Heart left ventricle (tissue), 13 donors: ENCODE data around the gene ZNF219.

ENCODE experiments used
- CTCF ChIP-seq, 12 donors: fragments of 200-600 bp; sonication (generic) in 4 of 12; IDR thresholded peaks; one replicate each; pipeline versions ENCODE4 v1.5.0 to v1.8.0; 2018 to 2022; ENCODE audit warnings: antibody characterized with exemption in 12 of 12, mild to moderate bottlenecking in 5 of 12
- POLR2A ChIP-seq, 2 donors: fragments of 450-650 bp; IDR thresholded peaks; one replicate each; pipeline ENCODE4 v1.6.1; 2017; ENCODE audit warnings: antibody characterized with exemption in 2 of 2, mild to moderate bottlenecking in 2 of 2, moderate library complexity in 2 of 2
- donor health status: ischemic (EF 13 %, LVEDD 7.1; RV severe dilation, severe dysfunction).
- donor health status: DM: no; HTN: yes; CAD: no.
- donor health status: DM: no; HTN: no; CAD: no.
- donor health status: ischemic (EF 25% LVEDD 6.9; RV normal size, moderate dysfunction).
- donor health status: ischemic (EF 25% LVEDD 5.7; RV mildly dilated, moderate dysfunction).
- donor health status: ischemic (EF 35%, LVEDD 5.7; RV mildly dilated, moderate dysfunction).
- donor health status: nonischemic (EF 11% LVEDD 7.7; RV severe dilation, severe dysfunction).
- donor health status: DM: yes; HTN: yes; CAD: no.
- donor health status: PGD.
- donor health status: ischemic (EF 29% LVEDD 5.4; RV normal size, mild dysfunction).
- donor health status: nonischemic (EF 23%, LVEDD 6.1; RV moderate dilation, normal function).

- no peak for TF ChIP-seq CTCF (IDR thresholded peaks at IDR 0.05)
- TF ChIP-seq POLR2A (IDR thresholded peaks at IDR 0.05), result no peak
Observed at GRCh38 chr14:21043974-21044618, 54.4 kb downstream of the ZNF219 start.
